ACHN (cell line): Measurements from ENCODE around the gene RTRAF.
A peak's percentile ranks its signal among the peaks of the same experiment; 100 is the strongest.

Source experiments
- DNase-seq: peaks from one replicate; pipeline ENCODE4 v3.0.0-alpha.2; 2015
- in situ Hi-C: cut with HindIII; loops from 2 replicates; pipeline ENCODE4 v1.10.0; 2017; ENCODE audit warnings: low sequenced_read_pairs, low pct_ligation_motif_present, low pct_unique_long_range_greater_than_20kb

RTRAF gene

DNA sequence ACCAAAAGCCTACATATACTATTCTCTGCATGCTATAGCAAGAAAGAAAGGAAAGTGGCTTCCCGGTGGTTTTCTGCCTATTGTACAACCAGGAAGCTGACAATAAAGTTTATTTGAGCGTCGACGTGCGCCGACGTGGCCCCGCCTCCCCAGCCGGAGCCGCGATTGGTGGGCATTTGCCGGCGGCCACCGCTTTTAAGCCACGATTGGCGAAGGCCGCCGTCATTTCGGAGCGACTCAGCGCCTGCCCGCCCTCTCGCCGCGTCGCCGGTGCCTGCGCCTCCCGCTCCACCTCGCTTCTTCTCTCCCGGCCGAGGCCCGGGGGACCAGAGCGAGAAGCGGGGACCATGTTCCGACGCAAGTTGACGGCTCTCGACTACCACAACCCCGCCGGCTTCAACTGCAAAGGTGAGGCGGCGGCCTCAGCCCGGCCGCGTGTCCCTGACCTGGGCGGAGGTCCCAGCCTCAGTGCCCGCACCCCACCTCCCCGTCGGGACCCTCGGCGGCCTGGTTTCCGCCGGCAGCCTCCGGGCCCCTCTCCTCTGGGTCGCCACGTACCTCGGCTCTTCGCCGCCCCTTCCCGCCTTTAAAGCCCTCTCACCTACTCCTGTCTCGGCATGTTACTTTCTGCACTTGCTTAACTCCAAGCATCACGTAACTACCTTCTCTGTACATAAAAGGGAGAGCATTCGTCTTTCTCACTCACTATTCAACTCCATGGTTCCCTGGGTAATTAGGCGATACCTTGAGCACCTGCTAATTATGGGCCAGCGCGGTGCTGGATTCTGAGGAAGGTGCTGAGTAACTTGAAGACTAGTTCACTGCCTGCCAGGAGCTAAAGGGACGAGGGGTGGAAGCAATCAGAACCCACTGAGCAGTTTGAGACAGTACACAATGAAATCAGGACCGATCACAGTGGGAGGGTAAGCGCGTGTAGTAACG, at the start of gene RTRAF:
TSS of gene RTRAF (plus strand) at position 254 of the 942 bp plus-strand sequence. CDS start at position 348, 94 bp downstream.
- in situ Hi-C loops = no loop called here

DNA sequence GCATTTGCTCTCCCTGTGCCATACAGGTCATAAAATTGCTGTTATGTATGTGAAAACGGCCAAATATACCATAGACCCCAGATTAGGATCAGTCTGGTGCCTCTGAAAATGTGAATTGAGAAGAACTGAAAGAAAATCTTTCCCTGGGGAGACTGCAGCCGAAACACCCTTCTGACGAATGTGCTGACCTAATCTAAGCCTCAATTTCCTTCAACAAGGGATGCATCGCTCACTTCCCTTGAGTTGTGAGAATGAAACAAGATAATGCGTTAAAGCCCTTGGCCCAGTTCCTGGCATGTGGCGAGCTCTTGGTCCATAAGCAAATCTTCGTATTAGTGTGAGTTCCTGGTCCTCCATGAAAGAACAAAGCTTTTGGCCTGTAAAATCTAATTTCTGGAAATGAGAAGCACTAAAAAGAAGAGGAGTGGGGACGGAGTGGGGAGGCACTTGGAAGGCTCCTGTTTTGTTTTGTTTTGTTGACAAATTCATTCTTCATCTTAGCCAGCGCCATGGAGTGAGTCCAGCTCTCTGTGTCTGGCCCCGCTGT, 49.5 kb upstream of the RTRAF start:
- in situ Hi-C loops = no loop called here
- DNase-seq = no peak

More for the DNA sequence above, at the start of gene RTRAF:
- peak; percentile 85 for DNase-seq

DNA sequence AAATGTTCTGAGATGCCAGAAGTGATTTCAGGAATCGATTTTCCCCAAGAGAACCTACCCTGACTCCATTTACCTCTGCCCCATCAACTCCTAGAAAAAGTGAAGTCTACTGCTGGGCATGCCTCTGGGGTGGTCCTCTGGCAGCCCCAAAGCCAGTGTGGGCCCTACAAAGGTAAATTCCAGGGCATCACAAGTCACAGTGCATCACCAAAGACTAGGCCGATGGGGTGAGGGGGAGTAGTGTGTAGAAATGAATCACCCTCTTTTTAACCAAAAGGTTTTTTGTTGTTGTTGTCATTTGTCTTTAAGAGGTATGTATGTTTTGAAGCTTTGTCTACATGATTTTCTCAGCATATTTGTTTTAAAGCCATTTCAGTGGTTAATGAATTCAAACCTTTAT, 46.4 kb upstream of the RTRAF start:
- in situ Hi-C loops = no loop called here
- DNase-seq = no peak

- no peak for DNase-seq
- in situ Hi-C loops = no loop called here
These were observed 39.3 kb upstream of the RTRAF start for GRCh38 chr14:51950007-51950406.

DNA sequence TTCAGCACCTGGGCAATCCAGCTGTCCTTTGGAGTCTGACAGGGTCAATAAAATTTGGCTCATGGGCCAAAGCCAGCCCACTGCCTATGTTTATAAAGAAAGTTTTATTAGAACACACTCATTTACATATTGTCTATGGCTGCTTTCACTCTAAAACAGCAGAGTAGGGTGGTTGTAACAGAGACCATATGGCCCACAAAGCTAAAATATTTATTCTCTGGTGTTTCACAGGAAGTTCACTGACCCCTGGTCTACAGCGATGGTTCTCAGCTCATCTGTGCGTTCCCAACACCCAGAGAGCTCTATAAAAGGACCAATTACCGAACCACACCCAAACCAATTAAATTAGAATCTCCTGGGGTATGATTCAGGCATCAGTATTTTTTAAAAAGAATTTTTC, 37.7 kb upstream of the RTRAF start:
- no peak for DNase-seq
- in situ Hi-C loops = no loop called here

- in situ Hi-C loops = no loop called here
- no peak for DNase-seq
These were observed 35.3 kb upstream of the RTRAF start for GRCh38 chr14:51954031-51954430.

DNA sequence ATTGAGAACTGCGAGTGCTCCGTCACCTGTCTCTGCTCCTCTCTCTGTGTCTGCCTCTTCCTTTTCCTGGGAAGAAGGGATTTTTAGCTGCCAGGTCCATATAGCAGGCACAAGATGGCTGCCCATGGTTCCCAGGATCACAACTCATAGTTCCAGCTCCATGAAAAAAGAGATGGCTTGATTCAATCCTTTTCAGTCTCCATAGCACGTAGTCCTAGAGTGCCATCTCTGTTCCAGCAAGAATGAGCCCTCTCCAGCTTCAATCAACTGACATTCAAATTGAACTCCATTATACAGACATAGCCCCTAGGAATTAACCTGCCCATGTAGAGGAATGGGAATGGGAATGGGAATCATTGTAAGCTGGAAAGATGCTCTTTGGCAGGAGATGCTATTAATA, 34.7 kb upstream of the RTRAF start:
- DNase-seq = no peak
- in situ Hi-C loops = no loop called here

GRCh38 chr14:51957950-51958349, 31.4 kb upstream of the RTRAF start:
- DNase-seq = no peak
- in situ Hi-C loops = no loop called here

DNA sequence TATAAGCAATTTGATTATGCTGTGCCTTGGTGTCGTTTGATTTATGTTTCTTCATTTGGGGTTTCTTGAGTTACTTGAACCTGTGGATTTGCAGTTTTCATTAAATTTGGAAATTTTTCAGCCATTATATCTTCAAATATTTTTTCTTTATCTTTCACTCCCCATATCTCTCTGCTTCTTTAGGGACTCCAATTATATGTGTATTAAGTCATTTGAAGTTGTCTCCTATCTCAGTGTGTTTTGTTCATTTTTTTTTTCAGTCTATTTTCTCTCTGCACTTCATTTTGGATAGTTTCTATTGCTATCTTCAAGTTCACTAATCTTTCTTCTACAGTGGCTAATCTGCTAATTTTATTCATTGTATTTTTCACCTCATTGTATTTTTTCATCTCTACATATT, 29.4 kb upstream of the RTRAF start:
- DNase-seq = no peak
- in situ Hi-C loops = no loop called here

- DNase-seq = no peak
- in situ Hi-C loops = no loop called here
These were observed 28.5 kb upstream of the RTRAF start for GRCh38 chr14:51960866-51961265.

DNA sequence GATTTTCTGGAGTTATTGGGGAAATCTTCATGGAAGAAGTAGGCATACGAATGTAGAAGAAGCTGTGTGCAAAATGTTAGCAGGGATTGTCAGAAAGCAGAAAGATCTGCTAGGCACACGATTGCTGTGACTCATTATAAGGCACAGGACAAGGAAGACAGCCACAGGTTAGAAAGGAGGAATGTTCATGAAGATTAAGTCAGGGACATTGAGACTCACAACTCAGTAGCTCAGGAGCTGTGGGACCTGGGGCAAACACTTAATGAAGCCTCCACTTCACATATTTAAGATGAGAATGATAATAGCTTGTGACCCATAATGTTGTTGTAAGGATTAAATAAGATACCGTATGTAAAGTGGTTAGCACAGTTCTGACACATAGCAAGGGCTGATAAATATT, 26.6 kb upstream of the RTRAF start:
- in situ Hi-C loops = no loop called here
- DNase-seq = no peak

DNA sequence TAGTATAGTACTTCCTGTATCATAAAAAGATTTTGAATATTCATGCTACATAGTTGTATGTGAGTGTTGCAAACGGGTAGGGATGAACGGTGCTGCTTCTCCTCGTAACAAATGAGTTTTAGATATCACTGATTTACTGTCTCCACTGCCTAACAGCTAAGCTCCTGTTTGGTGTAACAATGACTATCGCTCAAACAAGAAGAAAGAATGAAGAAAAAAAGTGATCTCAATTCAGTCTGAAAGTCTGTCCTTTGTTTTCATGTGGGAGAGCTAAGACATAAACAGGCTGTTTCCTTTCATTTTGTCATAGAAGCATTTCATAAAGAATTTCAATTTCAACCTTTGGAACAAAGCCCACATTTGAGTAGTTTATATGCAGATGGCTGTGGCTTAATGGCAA, 26.1 kb upstream of the RTRAF start:
- DNase-seq = no peak
- in situ Hi-C loops = no loop called here

GRCh38 chr14:51967521-51967920, 21.8 kb upstream of the RTRAF start:
- DNase-seq = no peak
- in situ Hi-C loops = no loop called here

GRCh38 chr14:51969852-51970540, 19.4 kb upstream of the RTRAF start:
- in situ Hi-C loops = no loop called here

DNA sequence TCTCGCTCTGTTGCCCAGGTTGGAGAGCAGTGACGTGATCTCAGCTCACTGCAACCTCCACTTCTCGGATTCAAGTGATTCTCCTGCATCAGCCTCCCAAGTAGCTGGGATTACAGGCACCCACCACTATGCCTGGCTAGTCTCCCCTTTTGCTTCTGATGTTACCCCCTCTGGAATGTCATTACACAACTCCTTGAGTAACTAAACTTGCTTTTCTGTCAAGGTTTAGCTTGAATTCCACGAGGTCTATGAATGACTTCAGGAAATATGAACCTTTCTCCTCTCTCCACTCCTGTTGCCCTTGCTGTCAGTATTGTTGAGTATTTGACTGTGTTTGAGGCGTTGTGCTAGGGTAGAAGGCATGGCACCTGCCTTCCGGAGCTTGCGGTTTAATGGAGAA, 16.8 kb upstream of the RTRAF start:
- in situ Hi-C loops = no loop called here
- no peak for DNase-seq

More at GRCh38 chr14:51969852-51970540, 19.4 kb upstream of the RTRAF start:
- no peak for DNase-seq

DNA sequence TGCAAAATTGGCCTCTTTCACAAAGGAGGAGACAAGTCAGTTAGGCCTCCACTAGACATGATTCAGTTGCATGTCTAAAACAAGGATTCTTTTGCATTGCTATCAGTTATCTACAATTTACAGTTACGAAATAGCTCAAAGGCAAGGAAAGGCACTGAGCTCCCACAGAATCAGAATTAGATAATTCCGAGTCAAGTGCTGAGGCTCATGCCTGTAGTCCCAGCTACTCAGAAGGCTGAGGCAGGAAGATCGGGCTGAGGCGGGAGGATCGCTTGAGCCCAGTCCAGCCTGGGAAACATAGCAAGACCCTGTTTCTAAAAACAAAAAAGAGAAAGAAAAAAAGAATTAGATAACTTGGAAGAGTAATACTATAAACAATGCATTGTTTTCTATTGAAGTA, 12.3 kb upstream of the RTRAF start:
- DNase-seq = no peak
- in situ Hi-C loops = no loop called here

GRCh38 chr14:51978681-51979085, 10.7 kb upstream of the RTRAF start:
- in situ Hi-C loops = no loop called here
- no peak for DNase-seq

DNA sequence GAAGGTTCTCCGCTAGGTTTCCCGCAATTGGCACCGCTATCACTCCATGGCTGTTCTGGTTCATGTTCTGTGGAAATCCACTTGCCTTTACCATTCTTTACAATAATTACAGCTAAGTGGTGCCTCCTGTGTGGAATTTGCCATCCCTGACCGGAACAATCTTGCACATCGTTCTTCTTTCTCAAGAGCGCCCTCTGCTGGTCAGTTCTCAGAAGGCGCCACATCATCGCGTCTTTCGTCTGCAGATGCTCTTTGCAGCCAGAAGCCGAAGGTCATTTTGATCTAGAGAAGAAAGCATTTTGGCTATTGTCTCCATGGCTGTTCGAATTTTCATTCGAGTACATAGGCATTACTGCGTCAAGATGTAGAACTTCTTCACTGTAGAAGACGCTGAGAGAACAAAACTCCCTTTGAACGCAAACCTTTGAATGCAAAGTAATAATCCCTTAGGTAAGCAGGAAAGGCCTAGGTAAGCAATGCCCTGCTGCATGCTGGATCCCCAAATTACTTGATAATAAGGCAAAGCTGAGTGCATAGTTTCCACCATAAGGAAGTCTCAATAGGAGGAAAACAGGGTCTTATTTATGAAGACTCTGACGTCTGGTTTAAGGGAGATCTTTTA, 10.1 kb upstream of the RTRAF start:
- in situ Hi-C loops = no loop called here
- peak; percentile 66 for DNase-seq

- in situ Hi-C loops = no loop called here
- DNase-seq = no peak
These were observed 8.0 kb upstream of the RTRAF start for GRCh38 chr14:51981218-51981854.
